Lower lobe of right lung (tissue), 2 donors: Measurements from ENCODE around the gene MYCBPAP. TPM values are rescaled to one million over a fixed set of nuclear protein-coding genes. Genes with fewer than 3 reads are reported as not detected.

Source experiments
- ATAC-seq, 2 donors: fragments of 200-7000 bp; cut with Tn5 transposase; one replicate each; pipeline ENCODE4 v1.9.1; 2020 to 2022; ENCODE audit warnings: mild to moderate bottlenecking in 2 of 2, moderate library complexity in 2 of 2
- DNase-seq: peaks from one replicate; pipeline ENCODE4 v3.0.0-alpha.2; 2020
- H3K27ac ChIP-seq: fragments of 200-600 bp; one replicate; pipeline ENCODE4 v1.8.0; 2022
- H3K27me3 ChIP-seq: fragments of 200-600 bp; one replicate; pipeline ENCODE4 v1.8.0; 2022; ENCODE audit warnings: low read depth
- H3K36me3 ChIP-seq: fragments of 200-600 bp; one replicate; pipeline ENCODE4 v1.8.0; 2022; ENCODE audit warnings: mild to moderate bottlenecking
- H3K4me1 ChIP-seq: fragments of 200-600 bp; one replicate; pipeline ENCODE4 v1.8.0; 2022
- H3K4me3 ChIP-seq: fragments of 200-600 bp; one replicate; pipeline ENCODE4 v1.8.0; 2022; ENCODE audit warnings: mild to moderate bottlenecking
- H3K9me3 ChIP-seq: fragments of 200-600 bp; one replicate; pipeline ENCODE4 v1.8.0; 2022
- intact Hi-C: fragments of 100-400 bp; cut with DNase I; formaldehyde crosslinking; loops from one replicate; pipeline ENCODE4 v1.11.0; 2022
- total RNA-seq: library from RNA; stranded (reverse); fragmentation: NEBNext Ultra II Directional; extraction: Animal tissue kit (Norgen Biotek cat#: 25700); gene quantifications from one replicate; pipeline ENCODE4 v1.2.1, GENCODE V29; 2021
- TF ChIP-seq, protein P1 (sequence below): fragments of 200-600 bp; IDR thresholded peaks from one replicate; pipeline ENCODE4 v1.8.0; 2022; ENCODE audit warnings: antibody characterized with exemption, mild to moderate bottlenecking
- donor health status: DM: no; HTN: yes; CAD: no; lungs with severe emphysema.

Gene MYCBPAP
- total RNA-seq, 1 donor from 2014 or later = 3.8 TPM

- Histone ChIP-seq H3K9me3 (no peaks in the 10 kb centered on the region), H3K27me3 (peaks cover 53% of the 10 kb centered on the region), H3K36me3 (peaks cover 7% of the 10 kb centered on the region), H3K4me1 (peaks cover 38% of the 10 kb centered on the region), H3K4me3 (no peak overlapping the region), H3K27ac (no peak overlapping the region)
- TF ChIP-seq, protein P1, sequence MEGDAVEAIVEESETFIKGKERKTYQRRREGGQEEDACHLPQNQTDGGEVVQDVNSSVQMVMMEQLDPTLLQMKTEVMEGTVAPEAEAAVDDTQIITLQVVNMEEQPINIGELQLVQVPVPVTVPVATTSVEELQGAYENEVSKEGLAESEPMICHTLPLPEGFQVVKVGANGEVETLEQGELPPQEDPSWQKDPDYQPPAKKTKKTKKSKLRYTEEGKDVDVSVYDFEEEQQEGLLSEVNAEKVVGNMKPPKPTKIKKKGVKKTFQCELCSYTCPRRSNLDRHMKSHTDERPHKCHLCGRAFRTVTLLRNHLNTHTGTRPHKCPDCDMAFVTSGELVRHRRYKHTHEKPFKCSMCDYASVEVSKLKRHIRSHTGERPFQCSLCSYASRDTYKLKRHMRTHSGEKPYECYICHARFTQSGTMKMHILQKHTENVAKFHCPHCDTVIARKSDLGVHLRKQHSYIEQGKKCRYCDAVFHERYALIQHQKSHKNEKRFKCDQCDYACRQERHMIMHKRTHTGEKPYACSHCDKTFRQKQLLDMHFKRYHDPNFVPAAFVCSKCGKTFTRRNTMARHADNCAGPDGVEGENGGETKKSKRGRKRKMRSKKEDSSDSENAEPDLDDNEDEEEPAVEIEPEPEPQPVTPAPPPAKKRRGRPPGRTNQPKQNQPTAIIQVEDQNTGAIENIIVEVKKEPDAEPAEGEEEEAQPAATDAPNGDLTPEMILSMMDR = no peak
- intact Hi-C loops = loop anchor here (10.0 kb wide), 1 partner anchor 137 kb away; no protein-coding TSS in a partner anchor
- ATAC-seq = peak; percentile 23 to 61
- DNase-seq = no peak
These were observed 49.9 kb downstream of the MYCBPAP start for GRCh38 chr17:50558091-50558490.

GRCh38 chr17:50558581-50558940 lies 50.3 kb downstream of the MYCBPAP start:
- Histone ChIP-seq H3K4me1 (peaks cover 38% of the 10 kb centered on the region), H3K27ac (no peak overlapping the region), H3K36me3 (peaks cover 7% of the 10 kb centered on the region), H3K9me3 (no peaks in the 10 kb centered on the region), H3K4me3 (peak overlapping the region; percentile 55), H3K27me3 (peaks cover 57% of the 10 kb centered on the region)
- no peak for ATAC-seq
- intact Hi-C loops = loop anchor here (10.0 kb wide), 1 partner anchor 136 kb away; no protein-coding TSS in a partner anchor
- TF ChIP-seq, protein P1 = no peak
- DNase-seq = no peak

DNA sequence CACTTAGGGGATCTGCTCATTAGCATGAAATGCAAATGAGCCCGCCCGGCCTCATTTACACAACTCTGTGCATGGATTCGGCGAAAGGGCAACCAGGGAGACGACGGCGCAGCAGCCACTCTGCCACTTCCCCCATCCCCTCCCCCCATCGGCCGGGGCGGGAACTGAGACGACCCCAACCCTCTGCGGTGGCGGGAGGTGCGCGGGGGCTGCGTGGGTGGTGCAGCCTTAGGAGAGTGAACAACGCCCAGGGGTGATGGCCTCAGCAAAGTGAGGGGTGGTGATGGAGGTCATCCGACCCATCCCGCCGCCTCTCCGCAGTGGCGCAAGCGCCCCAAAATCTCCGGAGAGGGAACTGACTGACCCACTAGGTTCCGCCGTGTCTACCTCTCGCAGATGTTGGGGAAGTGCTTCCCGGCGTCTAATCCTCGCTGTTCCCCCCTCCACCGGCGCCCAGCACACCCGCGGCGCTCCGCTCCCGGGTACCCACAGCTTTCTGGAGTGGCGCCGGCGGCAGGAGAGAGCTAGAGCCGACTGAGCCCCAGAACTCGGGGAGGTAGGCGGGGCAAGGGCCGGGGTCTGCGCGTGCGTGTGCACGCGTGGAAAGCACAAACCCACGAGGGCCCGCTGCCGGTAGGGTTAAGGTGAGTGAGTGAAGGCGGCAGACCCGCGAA lies 50.8 kb downstream of the MYCBPAP start:
- peak overlapping the region; percentile 55 for H3K4me3 ChIP-seq
- TF ChIP-seq, protein P1 = no peak
- peaks cover 7% of the 10 kb centered on the region for H3K36me3 ChIP-seq
- peaks cover 60% of the 10 kb centered on the region for H3K27me3 ChIP-seq
- H3K4me1 ChIP-seq = peaks cover 38% of the 10 kb centered on the region
- ATAC-seq (peak in 1 of 2 donors; percentile 4), DNase-seq (peak; percentile 69)
- intact Hi-C loops = loop anchor here (10.0 kb wide), 1 partner anchor 136 kb away; no protein-coding TSS in a partner anchor
- H3K27ac ChIP-seq = no peak overlapping the region
- no peaks in the 10 kb centered on the region for H3K9me3 ChIP-seq

GRCh38 chr17:50559674-50560184 lies 51.5 kb downstream of the MYCBPAP start:
- TF ChIP-seq, protein P1 = no peak
- ATAC-seq = peak; percentile 57 to 66
- Histone ChIP-seq H3K27ac (no peak overlapping the region), H3K27me3 (peaks cover 64% of the 10 kb centered on the region), H3K9me3 (no peaks in the 10 kb centered on the region), H3K36me3 (peaks cover 7% of the 10 kb centered on the region), H3K4me1 (peaks cover 38% of the 10 kb centered on the region), H3K4me3 (peak overlapping the region; percentile 55)
- intact Hi-C loops = loop anchor here (10.0 kb wide), 1 partner anchor 135 kb away; no protein-coding TSS in a partner anchor
- peak; percentile 68 for DNase-seq

- H3K9me3 ChIP-seq = no peaks in the 10 kb centered on the region
- TF ChIP-seq, protein P1 = no peak
- intact Hi-C loops = no loop called here
- H3K4me1 ChIP-seq = peaks cover 38% of the 10 kb centered on the region
- ATAC-seq = peak; percentile 91 to 93
- H3K4me3 ChIP-seq = peak within 1 kb of the TSS; percentile 55
- peaks cover 5% of the 10 kb centered on the region for H3K36me3 ChIP-seq
- peak; percentile 87 for DNase-seq
- H3K27me3 ChIP-seq = peaks cover 68% of the 10 kb centered on the region
- H3K27ac ChIP-seq = no peak within 1 kb of the TSS
These were observed 52.1 kb downstream of the MYCBPAP start, which contains the start of gene CACNA1G for GRCh38 chr17:50560185-50560824. TSS of gene CACNA1G (plus strand) at chr17:50560715. CDS start at chr17:50561460, 745 bp downstream.
